GM12878 (cell line): ENCODE data around the gene COX6A2. TPM values are rescaled to one million over a fixed set of nuclear protein-coding genes. Genes with fewer than 3 reads are reported as not detected.

ENCODE experiments used
- ATAC-seq: fragments of 200-7000 bp; cut with Tn5 transposase; 3 replicates; pipeline ENCODE4 v1.9.1; 2020; ENCODE audit warnings: mild to moderate bottlenecking, moderate library complexity
- BruUV-seq: library from RNA; stranded (reverse); fragments of 400-500 nt; replicated peaks from 2 replicates; lab custom pipeline; 2021; lab: Mats Ljungman, UMichigan
- CTCF ChIA-PET: fragments of 300-600 bp; sonication (Branson Sonifier 250); formaldehyde crosslinking; extraction: SDS; loops from one replicate; lab custom pipeline; 2021; ENCODE audit warnings: inconsistent platforms; lab: Yijun Ruan, JAX
- POLR2A ChIA-PET: fragments of 350-600 bp; formaldehyde crosslinking; extraction: SDS; loops from one replicate; lab custom pipeline; 2021; ENCODE audit warnings: inconsistent platforms; lab: Charles Lee
- RAD21 ChIA-PET: fragments of 300-600 bp; sonication (Branson Sonifier 250); formaldehyde crosslinking; loops from one replicate; lab custom pipeline; 2023; ENCODE audit warnings: antibody characterized with exemption; ENCODE audit not compliant: unreplicated experiment; lab: Charles Lee
- SMC1A ChIA-PET: fragments of 300-600 bp; sonication (Branson Sonifier 250); formaldehyde crosslinking; loops from one replicate; lab custom pipeline; 2023; ENCODE audit not compliant: unreplicated experiment, uncharacterized antibody; lab: Charles Lee
- DNase-seq: peaks from one replicate; pipeline ENCODE4 v3.0.0-alpha.2; 2011; ENCODE audit warnings: low read depth, low spot score
- FAIRE-seq: peaks from 3 replicates; lab custom pipeline; 2011; peaks lifted over from hg19 to GRCh38; lab: Jason Lieb, UNC
- H2AFZ ChIP-seq: 2 replicates; pipeline ENCODE4 v1.6.0; 2011; ENCODE audit warnings: low read depth, low read length, control low read depth; ENCODE audit not compliant: control insufficient read depth
- H3K27ac ChIP-seq: 2 replicates; pipeline ENCODE4 v1.5.1; 2011; ENCODE audit warnings: control low read depth; ENCODE audit not compliant: control insufficient read depth, insufficient read depth
- H3K27me3 ChIP-seq, 2 experiments: replicated peaks in 1 of 2; 2 replicates each; pipeline versions ENCODE4 v1.6.0 to v1.6.1; 2011; ENCODE audit warnings: low read length in 1 of 2; ENCODE audit not compliant: control insufficient read depth in 2 of 2, insufficient read depth in 2 of 2
- H3K36me3 ChIP-seq, 2 experiments: 2 replicates each; pipeline ENCODE4 v1.5.1; 2011; ENCODE audit warnings: low read length in 1 of 2; ENCODE audit not compliant: control insufficient read depth in 2 of 2, insufficient read depth in 2 of 2
- H3K4me1 ChIP-seq: 2 replicates; pipeline ENCODE4 v1.6.1; 2011; ENCODE audit warnings: mild to moderate bottlenecking, low read length, moderate library complexity, mixed read lengths; ENCODE audit not compliant: control insufficient read depth, insufficient read depth
- H3K4me2 ChIP-seq: 2 replicates; pipeline ENCODE4 v1.6.0; 2011; ENCODE audit warnings: control low read depth; ENCODE audit not compliant: control insufficient read depth, insufficient read depth
- H3K4me3 ChIP-seq: fragments of 200-600 bp; sonication (generic); 2 replicates; pipeline ENCODE4 v1.5.1; 2016
- H3K79me2 ChIP-seq: 2 replicates; pipeline ENCODE4 v1.6.0; 2011; ENCODE audit warnings: low read length; ENCODE audit not compliant: control insufficient read depth, insufficient read depth
- H3K9ac ChIP-seq: 2 replicates; pipeline ENCODE4 v1.8.0; 2011; ENCODE audit warnings: low read length, control low read depth, mixed read lengths; ENCODE audit not compliant: control insufficient read depth, insufficient read depth
- H3K9me3 ChIP-seq: replicated peaks from 3 replicates; pipeline ENCODE4 v1.5.1; 2011; ENCODE audit warnings: mild to moderate bottlenecking, low read length; ENCODE audit not compliant: control insufficient read depth, insufficient read depth
- H4K20me1 ChIP-seq: 2 replicates; pipeline ENCODE4 v1.6.0; 2011; ENCODE audit not compliant: control insufficient read depth, insufficient read depth
- CBX3 ChIP-seq: fragments of 200-600 bp; sonication (generic); IDR thresholded peaks from 2 replicates; pipeline ENCODE4 v1.6.1; 2016; ENCODE audit warnings: low read depth, borderline replicate concordance
- NFYA ChIP-seq: IDR thresholded peaks from 2 replicates; pipeline ENCODE4 v1.6.1; 2011; ENCODE audit warnings: low read depth, mild to moderate bottlenecking, low read length, improper control_type of control experiment, borderline replicate concordance
- RAD21 ChIP-seq: IDR thresholded peaks from 2 replicates; pipeline ENCODE4 v1.6.1; 2011; ENCODE audit warnings: mild to moderate bottlenecking, low read depth, low read length, moderate library complexity; ENCODE audit not compliant: insufficient read depth
- SKIL ChIP-seq: fragments of 450-650 bp; IDR thresholded peaks from 2 replicates; pipeline ENCODE4 v1.6.1; 2017; ENCODE audit warnings: mild to moderate bottlenecking, low read depth, inconsistent platforms; ENCODE audit not compliant: poor library complexity, severe bottlenecking
- TARDBP ChIP-seq: IDR thresholded peaks from 2 replicates; pipeline ENCODE4 v1.6.1; 2016; ENCODE audit warnings: borderline replicate concordance
- WGBS: methylation state at CpG from one replicate; pipeline ENCODE4 v1.1.6; 2016; ENCODE audit warnings: low lambda C conversion rate; ENCODE audit not compliant: insufficient replicate concordance, insufficient coverage; ENCODE audit errors: missing lambda C conversion rate; 5-methylcytosine and 5-hydroxymethylcytosine counted together
- in situ Hi-C: fragments of 300-500 bp; cut with MboI; formaldehyde crosslinking; loops from 9 replicates; pipeline ENCODE4 v1.14.3; 2018; ENCODE audit warnings: mixed read lengths
- intact Hi-C: fragments of 100-400 bp; cut with micrococcal nuclease; formaldehyde crosslinking; loops from one replicate; pipeline ENCODE4 v1.14.2; 2022; ENCODE audit not compliant: unreplicated experiment
- polyA plus RNA-seq, 11 experiments: library from polyadenylated mRNA; depleted of rRNA in 4 of 11; unstranded in 6 of 11; stranded (reverse) in 5 of 11; fragments of >200 nt; fragmentation: Nextera tagmentation in 4 of 11; fragmentation: Illumina TruSeq in 1 of 11; extraction: Ambion mirVana in 4 of 11; extraction: Trizol in 1 of 11; gene quantifications; 1 replicate in 1 of 11; 2 replicates in 10 of 11; pipeline versions ENCODE4 v1.2.1 to v1.2.3, GENCODE V29; 2011 to 2016; ENCODE audit warnings: inconsistent platforms in 2 of 11, missing spikeins in 2 of 11, low read depth in 1 of 11
- total RNA-seq, 4 experiments: library from RNA; depleted of rRNA in 3 of 4; stranded (reverse); fragments of >200 nt in 3 of 4; fragmentation: Illumina TruSeq in 1 of 4; extraction: Trizol in 1 of 4; gene quantifications; 2 replicates each; pipeline versions ENCODE4 v1.2.1 to v1.2.3, GENCODE V29; 2013 to 2021
- TF ChIP-seq, protein P1 (sequence below): fragments of 450-650 bp; IDR thresholded peaks from 2 replicates; pipeline ENCODE4 v1.6.1; 2017; ENCODE audit warnings: antibody characterized with exemption, mild to moderate bottlenecking, moderate library complexity

The COX6A2 gene
- total and polyA plus RNA-seq, 10 of the 15 experiments (the other 5 are each of a cell fraction or from before 2014, with no cell fraction given), result not detected

DNA sequence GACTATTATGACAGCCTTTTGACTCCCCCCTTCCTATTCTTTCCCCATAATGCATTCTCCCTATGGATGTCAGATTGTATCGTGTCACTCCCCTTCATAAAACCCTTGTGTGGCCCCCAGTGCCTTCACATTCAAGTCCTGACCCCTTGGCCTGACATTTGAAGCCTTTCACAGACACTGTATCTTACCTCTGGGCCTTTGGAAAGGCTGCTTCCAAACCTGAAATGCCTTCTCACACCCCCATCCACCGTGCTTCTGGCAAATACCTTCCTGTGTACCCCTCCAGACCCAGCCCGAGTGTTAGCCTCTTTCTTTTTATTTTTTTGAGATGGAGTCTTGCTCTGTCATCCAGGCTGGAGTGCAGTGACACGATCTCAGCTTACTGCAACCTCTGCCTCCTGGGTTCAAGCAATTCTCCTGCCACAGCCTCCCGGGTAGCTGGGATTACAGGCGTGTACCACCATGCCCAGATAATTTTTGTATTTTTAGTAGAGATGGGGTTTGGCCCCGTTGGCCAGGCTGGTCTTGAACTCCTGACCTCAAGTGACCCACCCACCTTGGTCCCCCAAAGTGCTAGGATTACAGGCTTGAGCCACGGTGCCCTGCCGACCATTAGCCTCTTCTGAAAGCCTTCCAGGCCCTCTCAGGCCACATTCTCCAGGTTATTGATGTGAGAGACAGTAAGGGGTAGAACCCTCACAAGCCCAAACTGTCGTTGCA, 33.2 kb upstream of the COX6A2 start:
- no peak for DNase-seq
- no TSS peak for BruUV-seq
- ChIA-PET POLR2A (interaction anchor here (1.0 to 4.0 kb wide), 4 partner anchors 46 to 466 kb away, joined by 4 to 20 read pairs (median 6); partner anchors contain the start of gene ZNF267), RAD21 (interaction anchor here (0.7 to 4.0 kb wide), 13 partner anchors 16 to 507 kb away, joined by 3 to 21 read pairs (median 3); partner anchors contain the start of gene ZNF843)
- Histone ChIP-seq H3K4me2 (peak overlapping the region; percentile 34; the same call in 1 of the 2 replicates), H3K9ac (no peak overlapping the region), H3K4me1 (peaks cover 13% of the 10 kb centered on the region), H3K9me3 (no peaks in the 10 kb centered on the region)
- ATAC-seq, result no peak
- intact Hi-C loops, result no loop called here
- FAIRE-seq, result no peak
- WGBS, result 83% methylated on average over 9 of the region's 10 CpGs
- TF ChIP-seq RAD21 (no peak), CBX3 (no peak), TARDBP (no peak), SKIL (no peak), NFYA (no peak)
- TF ChIP-seq, protein P1, sequence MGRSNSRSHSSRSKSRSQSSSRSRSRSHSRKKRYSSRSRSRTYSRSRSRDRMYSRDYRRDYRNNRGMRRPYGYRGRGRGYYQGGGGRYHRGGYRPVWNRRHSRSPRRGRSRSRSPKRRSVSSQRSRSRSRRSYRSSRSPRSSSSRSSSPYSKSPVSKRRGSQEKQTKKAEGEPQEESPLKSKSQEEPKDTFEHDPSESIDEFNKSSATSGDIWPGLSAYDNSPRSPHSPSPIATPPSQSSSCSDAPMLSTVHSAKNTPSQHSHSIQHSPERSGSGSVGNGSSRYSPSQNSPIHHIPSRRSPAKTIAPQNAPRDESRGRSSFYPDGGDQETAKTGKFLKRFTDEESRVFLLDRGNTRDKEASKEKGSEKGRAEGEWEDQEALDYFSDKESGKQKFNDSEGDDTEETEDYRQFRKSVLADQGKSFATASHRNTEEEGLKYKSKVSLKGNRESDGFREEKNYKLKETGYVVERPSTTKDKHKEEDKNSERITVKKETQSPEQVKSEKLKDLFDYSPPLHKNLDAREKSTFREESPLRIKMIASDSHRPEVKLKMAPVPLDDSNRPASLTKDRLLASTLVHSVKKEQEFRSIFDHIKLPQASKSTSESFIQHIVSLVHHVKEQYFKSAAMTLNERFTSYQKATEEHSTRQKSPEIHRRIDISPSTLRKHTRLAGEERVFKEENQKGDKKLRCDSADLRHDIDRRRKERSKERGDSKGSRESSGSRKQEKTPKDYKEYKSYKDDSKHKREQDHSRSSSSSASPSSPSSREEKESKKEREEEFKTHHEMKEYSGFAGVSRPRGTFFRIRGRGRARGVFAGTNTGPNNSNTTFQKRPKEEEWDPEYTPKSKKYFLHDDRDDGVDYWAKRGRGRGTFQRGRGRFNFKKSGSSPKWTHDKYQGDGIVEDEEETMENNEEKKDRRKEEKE, result no peak
- TF ChIP-seq, all 136 proteins: peak for 0
- H3K79me2 ChIP-seq, result peaks cover 38% of the 10 kb centered on the region
- CTCF ChIA-PET, result interaction anchor here (0.7 to 7.0 kb wide), 37 partner anchors 7 to 507 kb away, joined by 3 to 71 read pairs (median 5); partner anchors contain the start of genes PYCARD, RUSF1, TGFB1I1 and ZNF267
- H3K36me3 ChIP-seq, result peaks cover 0 to 20% of the 10 kb centered on the region in 2 experiments; a peak in 3 of 4 replicates
- no peak overlapping the region for H3K27ac ChIP-seq
- SMC1A ChIA-PET, result interaction anchor here (0.9 to 4.1 kb wide), 13 partner anchors 10 to 508 kb away, joined by 3 to 26 read pairs (median 5); partner anchors contain the start of genes ZNF646 and ZNF668
- no peak overlapping the region for H2AFZ ChIP-seq
- no peaks in the 10 kb centered on the region for H3K27me3 ChIP-seq
- in situ Hi-C loops, result no loop called here
- no peak overlapping the region for H3K4me3 ChIP-seq
- H4K20me1 ChIP-seq, result peaks cover 3% of the 10 kb centered on the region; the same call in 1 of the 2 replicates
